Skeletal muscle tissue (tissue), 4 donors: ENCODE results near the gene CASTOR1. TPM values are rescaled to one million over a fixed set of nuclear protein-coding genes. Genes with fewer than 3 reads are reported as not detected.

Experiments
- H3K27ac ChIP-seq: one replicate; pipeline ENCODE4 v1.7.0; 2013; ENCODE audit warnings: mild to moderate bottlenecking, low read depth, low read length, inconsistent platforms
- H3K27me3 ChIP-seq, 3 donors: one replicate each; pipeline ENCODE4 v1.7.0; 2013; ENCODE audit warnings: low read length in 3 of 3; ENCODE audit not compliant: control insufficient read depth in 3 of 3, insufficient read depth in 3 of 3
- H3K36me3 ChIP-seq, 3 donors: one replicate each; pipeline ENCODE4 v1.7.0; 2013; ENCODE audit warnings: low read length in 3 of 3; ENCODE audit not compliant: control insufficient read depth in 3 of 3, insufficient read depth in 3 of 3
- H3K4me1 ChIP-seq, 3 donors: one replicate each; pipeline ENCODE4 v1.7.0; 2013; ENCODE audit warnings: low read length in 3 of 3, mild to moderate bottlenecking in 3 of 3; ENCODE audit not compliant: control insufficient read depth in 3 of 3, insufficient read depth in 3 of 3
- H3K4me3 ChIP-seq, 3 donors: one replicate each; pipeline ENCODE4 v1.7.0; 2013; ENCODE audit warnings: low read length in 3 of 3
- H3K9ac ChIP-seq, 3 donors: one replicate each; pipeline ENCODE4 v1.7.0; 2013; ENCODE audit warnings: low read length in 3 of 3, mild to moderate bottlenecking in 3 of 3, moderate library complexity in 2 of 3, low read depth in 1 of 3
- H3K9me3 ChIP-seq, 3 donors: one replicate each; pipeline ENCODE4 v1.7.0; 2013; ENCODE audit warnings: low read length in 3 of 3; ENCODE audit not compliant: control insufficient read depth in 3 of 3
- total RNA-seq: library from RNA; depleted of rRNA; stranded (reverse); fragments of >200 nt; gene quantifications from one replicate; pipeline ENCODE4 v1.2.3, GENCODE V29; 2014
- donor health status: Osteomylitis.

CASTOR1 gene
- total RNA-seq, 1 donor from 2014 or later = 2.6 TPM

DNA sequence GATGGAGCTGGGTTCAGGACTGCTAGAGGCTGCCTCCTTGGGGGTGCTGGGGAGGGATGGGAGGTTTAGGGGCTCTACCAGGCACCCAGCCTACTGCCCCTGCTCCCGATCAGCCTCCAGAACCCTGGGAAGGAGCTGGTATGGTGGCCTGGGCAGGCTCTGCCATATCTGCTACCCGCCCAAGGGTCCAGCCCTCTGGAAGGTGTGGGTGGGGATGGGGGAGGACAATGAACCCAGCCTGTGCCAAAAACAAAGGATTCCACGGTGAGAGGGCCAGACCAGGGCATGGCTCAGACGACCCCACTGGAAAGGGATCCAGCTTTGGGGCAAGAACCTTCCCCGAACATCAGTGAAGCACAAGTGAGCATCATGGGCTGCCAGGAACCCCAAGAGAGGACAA, 3.0 kb downstream of the CASTOR1 start:
- no peaks in the 10 kb centered on the region for H3K36me3 ChIP-seq
- peaks cover 29 to 33% (median 30%) of the 10 kb centered on the region in 3 donors for H3K4me1 ChIP-seq
- no peak overlapping the region for H3K27ac ChIP-seq
- H3K27me3 ChIP-seq = no peaks in the 10 kb centered on the region
- no peak overlapping the region for H3K9ac ChIP-seq
- H3K9me3 ChIP-seq = no peaks in the 10 kb centered on the region
- H3K4me3 ChIP-seq = no peak overlapping the region

- Histone ChIP-seq H3K9me3 (no peaks in the 10 kb centered on the region), H3K27ac (no peak overlapping the region), H3K9ac (no peak overlapping the region), H3K36me3 (no peaks in the 10 kb centered on the region), H3K4me1 (peaks cover 24 to 28% (median 25%) of the 10 kb centered on the region in 3 donors), H3K4me3 (no peak overlapping the region), H3K27me3 (no peaks in the 10 kb centered on the region)
These were observed 3.5 kb downstream of the CASTOR1 start for GRCh38 chr22:30285846-30286200.

DNA sequence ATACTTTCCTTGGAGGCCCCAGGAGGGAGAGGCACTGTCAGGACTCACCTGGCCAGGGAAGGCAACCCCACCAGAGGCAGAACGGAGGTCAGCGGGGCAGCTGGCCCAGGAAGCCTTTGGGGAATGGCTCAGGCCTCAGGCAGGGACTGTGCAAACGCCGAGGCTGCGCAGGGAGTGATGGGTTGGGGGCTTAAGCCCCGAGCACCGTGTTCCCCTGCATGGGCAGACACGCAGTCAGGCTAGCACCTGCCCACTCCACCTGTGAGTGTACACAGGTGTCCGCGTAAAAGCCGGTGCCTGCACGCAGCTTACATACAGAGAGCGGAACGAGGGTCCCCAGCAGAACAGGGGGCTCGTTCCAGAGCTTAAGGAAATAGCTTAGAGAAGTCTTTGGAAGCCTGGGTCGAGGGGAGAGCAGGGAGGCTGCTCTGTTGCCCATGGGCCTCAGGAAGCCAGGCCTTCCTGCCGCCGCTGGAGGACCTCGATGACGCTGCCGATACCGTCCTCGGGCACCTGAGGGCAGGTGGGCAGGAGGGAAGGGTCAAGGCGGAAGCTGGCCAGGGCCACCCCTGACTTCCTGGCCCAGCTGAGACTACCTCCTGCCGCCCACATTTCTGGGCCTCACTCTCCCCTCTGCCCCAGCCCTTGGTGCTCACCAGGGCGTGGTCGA, 4.0 kb downstream of the CASTOR1 start:
- no peak overlapping the region for H3K9ac ChIP-seq

GRCh38 chr22:30284666-30285065, 4.6 kb downstream of the CASTOR1 start:
- Histone ChIP-seq H3K36me3 (no peaks in the 10 kb centered on the region), H3K4me3 (no peak overlapping the region), H3K4me1 (peaks cover 13 to 16% (median 14%) of the 10 kb centered on the region in 3 donors), H3K9me3 (no peaks in the 10 kb centered on the region), H3K9ac (no peak overlapping the region), H3K27ac (no peak overlapping the region), H3K27me3 (no peaks in the 10 kb centered on the region)

More for the DNA sequence above, 4.0 kb downstream of the CASTOR1 start:
- H3K4me1 ChIP-seq = peaks cover 18 to 22% (median 20%) of the 10 kb centered on the region in 3 donors
- no peaks in the 10 kb centered on the region for H3K27me3 ChIP-seq
- H3K36me3 ChIP-seq = no peaks in the 10 kb centered on the region
- H3K27ac ChIP-seq = no peak overlapping the region
- no peak overlapping the region for H3K4me3 ChIP-seq
- H3K9me3 ChIP-seq = no peaks in the 10 kb centered on the region

DNA sequence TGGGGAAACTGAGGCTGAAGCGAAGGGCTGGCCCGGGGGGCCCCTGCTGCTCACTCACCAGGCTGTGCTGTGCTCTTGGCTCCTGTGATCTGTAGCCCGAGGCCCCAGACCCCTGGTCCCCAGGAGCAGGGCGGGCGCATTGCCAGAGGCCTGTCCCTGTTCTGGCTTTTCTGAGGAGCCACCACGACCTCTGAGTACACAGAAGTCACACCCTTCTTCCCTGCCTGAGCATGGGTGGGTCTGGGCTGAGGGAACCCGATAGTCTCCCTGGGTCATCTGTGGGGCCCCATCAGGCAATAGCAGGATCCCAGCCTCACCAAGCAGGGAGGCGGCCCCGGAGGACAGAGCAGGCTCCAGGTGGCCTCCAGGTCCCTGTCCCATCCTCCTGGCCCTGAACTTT, 5.1 kb downstream of the CASTOR1 start:
- no peak overlapping the region for H3K4me3 ChIP-seq
- H3K9me3 ChIP-seq = no peaks in the 10 kb centered on the region
- H3K9ac ChIP-seq = no peak overlapping the region
- H3K27me3 ChIP-seq = peaks cover 0 to 4% (median 0%) of the 10 kb centered on the region in 3 donors
- peaks cover 13 to 19% (median 16%) of the 10 kb centered on the region in 3 donors for H3K4me1 ChIP-seq
- no peak overlapping the region for H3K27ac ChIP-seq
- no peaks in the 10 kb centered on the region for H3K36me3 ChIP-seq

DNA sequence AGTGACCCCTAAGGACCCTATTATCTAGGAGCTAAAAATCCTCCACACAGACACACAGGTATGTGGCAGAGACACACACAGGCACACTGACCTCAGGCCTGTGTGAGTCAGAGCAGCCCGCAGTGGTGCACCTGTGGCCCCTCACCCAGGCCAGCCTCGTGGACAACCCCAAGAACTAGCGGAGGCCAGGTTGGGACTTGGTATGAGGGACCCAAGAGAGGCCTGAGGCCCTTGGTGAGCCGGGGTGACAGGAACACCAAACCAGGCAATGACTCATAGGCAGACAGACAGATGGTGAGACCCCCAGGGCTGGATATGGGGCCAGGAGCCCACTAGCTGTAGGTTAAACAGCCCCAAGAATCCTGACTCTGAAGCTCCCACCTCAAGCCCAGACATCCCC, 6.0 kb downstream of the CASTOR1 start:
- Histone ChIP-seq H3K9me3 (no peaks in the 10 kb centered on the region), H3K4me3 (no peak overlapping the region), H3K27me3 (peaks cover 0 to 4% (median 0%) of the 10 kb centered on the region in 3 donors), H3K4me1 (peaks cover 6 to 16% (median 10%) of the 10 kb centered on the region in 3 donors), H3K36me3 (no peaks in the 10 kb centered on the region), H3K9ac (no peak overlapping the region), H3K27ac (no peak overlapping the region)

- peaks cover 0 to 4% (median 0%) of the 10 kb centered on the region in 3 donors for H3K27me3 ChIP-seq
- H3K9me3 ChIP-seq = no peaks in the 10 kb centered on the region
- H3K4me3 ChIP-seq = no peak overlapping the region
- no peak overlapping the region for H3K9ac ChIP-seq
- no peaks in the 10 kb centered on the region for H3K36me3 ChIP-seq
- no peak overlapping the region for H3K27ac ChIP-seq
- H3K4me1 ChIP-seq = peaks cover 0 to 17% (median 10%) of the 10 kb centered on the region in 3 donors
These were observed 6.7 kb downstream of the CASTOR1 start for GRCh38 chr22:30282616-30283046.

GRCh38 chr22:30280505-30280904, 8.8 kb downstream of the CASTOR1 start:
- H3K4me1 ChIP-seq = peaks cover 0 to 17% (median 6%) of the 10 kb centered on the region in 3 donors
- no peak overlapping the region for H3K9ac ChIP-seq
- H3K27ac ChIP-seq = no peak overlapping the region
- H3K36me3 ChIP-seq = no peaks in the 10 kb centered on the region
- H3K4me3 ChIP-seq = no peak overlapping the region
- no peaks in the 10 kb centered on the region for H3K9me3 ChIP-seq
- H3K27me3 ChIP-seq = peaks cover 0 to 6% (median 4%) of the 10 kb centered on the region in 3 donors

GRCh38 chr22:30279932-30280331, 9.4 kb downstream of the CASTOR1 start:
- Histone ChIP-seq H3K27me3 (peaks cover 0 to 9% (median 4%) of the 10 kb centered on the region in 3 donors), H3K36me3 (no peaks in the 10 kb centered on the region), H3K4me3 (no peak overlapping the region), H3K4me1 (peaks cover 0 to 17% (median 6%) of the 10 kb centered on the region in 3 donors), H3K9me3 (no peaks in the 10 kb centered on the region), H3K9ac (no peak overlapping the region), H3K27ac (no peak overlapping the region)

DNA sequence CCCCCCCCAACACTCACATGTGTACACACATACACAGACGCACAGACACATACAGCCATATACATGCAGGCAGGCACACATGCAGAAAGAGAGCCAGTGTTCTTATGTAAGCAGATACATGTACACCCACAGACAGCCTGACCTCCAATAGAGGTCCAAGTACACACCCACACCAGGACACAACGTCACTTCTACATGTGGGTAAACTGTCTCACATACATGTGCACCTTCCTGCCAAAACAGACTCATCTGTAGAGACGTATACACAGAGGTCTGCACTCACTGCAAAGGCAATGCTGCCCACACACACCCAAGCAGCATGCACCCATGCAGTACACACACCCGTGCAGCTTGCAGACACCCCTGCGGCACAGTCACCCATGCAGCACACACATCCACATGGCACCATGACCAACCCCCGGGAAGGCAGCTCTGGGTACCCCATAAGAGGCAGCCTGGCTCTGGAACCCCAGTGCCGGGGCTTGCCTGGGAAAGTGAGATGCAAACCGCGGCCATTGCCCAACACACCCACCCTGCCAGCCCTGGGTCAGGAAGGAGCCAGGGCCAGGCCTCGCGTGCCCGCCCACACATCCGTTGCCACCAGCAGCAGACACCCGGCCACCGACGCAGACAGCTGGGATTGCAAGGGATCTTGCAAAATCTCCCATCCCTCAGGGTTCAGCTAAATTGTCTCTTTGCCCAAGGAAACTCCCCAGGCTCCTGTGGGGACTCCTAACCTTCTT, 10.1 kb downstream of the CASTOR1 start:
- Histone ChIP-seq H3K27ac (no peak overlapping the region), H3K9ac (no peak overlapping the region), H3K4me1 (peaks cover 0 to 17% (median 6%) of the 10 kb centered on the region in 3 donors), H3K4me3 (no peak overlapping the region), H3K27me3 (peaks cover 3 to 13% (median 11%) of the 10 kb centered on the region in 3 donors), H3K9me3 (no peaks in the 10 kb centered on the region), H3K36me3 (no peaks in the 10 kb centered on the region)
